ENCODE data around the gene ERICH3. TPM values are rescaled to one million over a fixed set of nuclear protein-coding genes. Genes with fewer than 3 reads are reported as not detected.

Gene ERICH3
- total and polyA plus RNA-seq, 9 donors: 0.05 to 10.9 (median 0.48) TPM

DNA sequence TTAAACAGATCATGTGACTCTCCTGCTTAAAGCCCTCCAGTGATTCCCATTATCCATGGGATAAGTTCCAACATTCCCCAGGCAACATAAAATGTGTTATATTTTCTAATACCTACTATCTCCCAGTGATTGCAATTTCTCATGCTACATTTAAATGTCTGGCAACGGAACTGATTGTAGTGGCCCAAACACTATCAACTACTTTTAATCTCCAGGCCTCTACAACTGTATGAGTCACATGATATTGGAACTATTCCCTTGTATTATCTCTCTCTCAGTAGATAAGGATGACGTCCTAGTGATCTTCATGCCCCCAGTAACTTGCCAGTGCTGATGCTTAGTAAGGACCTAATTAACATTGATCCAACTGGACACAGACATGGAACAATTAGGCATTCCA lies 49.9 kb downstream of the ERICH3 start:
- 52 to 60% (median 54%) methylated on average over 2 of the region's 2 CpGs for WGBS, 3 donors
- Histone ChIP-seq H3K36me3 (no peaks in the 10 kb centered on the region), H3K27me3 (no peaks in the 10 kb centered on the region), H3K4me1 (ENCODE audit: insufficient read depth) (no peaks in the 10 kb centered on the region), H3K9me3 (no peaks in the 10 kb centered on the region), H3K27ac (no peak overlapping the region), H3K4me3 (no peak overlapping the region)
- TF ChIP-seq POLR2A (IDR thresholded peaks at IDR 0.05) (no peak), EP300 (IDR thresholded peaks at IDR 0.05) (no peak)
- TF ChIP-seq, protein P1, sequence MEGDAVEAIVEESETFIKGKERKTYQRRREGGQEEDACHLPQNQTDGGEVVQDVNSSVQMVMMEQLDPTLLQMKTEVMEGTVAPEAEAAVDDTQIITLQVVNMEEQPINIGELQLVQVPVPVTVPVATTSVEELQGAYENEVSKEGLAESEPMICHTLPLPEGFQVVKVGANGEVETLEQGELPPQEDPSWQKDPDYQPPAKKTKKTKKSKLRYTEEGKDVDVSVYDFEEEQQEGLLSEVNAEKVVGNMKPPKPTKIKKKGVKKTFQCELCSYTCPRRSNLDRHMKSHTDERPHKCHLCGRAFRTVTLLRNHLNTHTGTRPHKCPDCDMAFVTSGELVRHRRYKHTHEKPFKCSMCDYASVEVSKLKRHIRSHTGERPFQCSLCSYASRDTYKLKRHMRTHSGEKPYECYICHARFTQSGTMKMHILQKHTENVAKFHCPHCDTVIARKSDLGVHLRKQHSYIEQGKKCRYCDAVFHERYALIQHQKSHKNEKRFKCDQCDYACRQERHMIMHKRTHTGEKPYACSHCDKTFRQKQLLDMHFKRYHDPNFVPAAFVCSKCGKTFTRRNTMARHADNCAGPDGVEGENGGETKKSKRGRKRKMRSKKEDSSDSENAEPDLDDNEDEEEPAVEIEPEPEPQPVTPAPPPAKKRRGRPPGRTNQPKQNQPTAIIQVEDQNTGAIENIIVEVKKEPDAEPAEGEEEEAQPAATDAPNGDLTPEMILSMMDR (IDR thresholded peaks at IDR 0.05): no peak
- intact Hi-C loops (cut with DNase I): no loop called here
- DNase-seq: no peak

DNA sequence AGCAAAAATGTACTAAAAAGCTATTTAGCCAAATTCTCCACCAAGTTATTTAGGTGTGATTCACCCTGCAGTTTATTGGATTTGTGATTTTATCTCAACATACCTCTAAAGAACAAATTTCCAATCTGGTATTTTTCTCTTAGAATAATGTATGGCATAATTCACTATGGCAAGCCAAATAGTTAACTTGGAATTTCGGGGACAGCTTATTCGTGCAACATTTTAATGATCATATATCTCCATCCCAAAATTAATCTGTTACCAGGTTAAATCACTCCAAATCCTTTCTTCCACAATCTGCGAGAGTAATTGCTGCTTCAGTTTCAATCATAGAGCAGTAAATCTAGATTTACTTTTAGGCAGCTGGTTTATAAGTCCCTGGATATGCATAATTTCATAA lies 53.4 kb downstream of the ERICH3 start:
- H3K36me3 ChIP-seq: no peaks in the 10 kb centered on the region
- 66 to 73% (median 68%) methylated on average over 3 of the region's 3 CpGs for WGBS, 3 donors
- H3K4me3 ChIP-seq: no peak overlapping the region
- DNase-seq: no peak
- intact Hi-C loops (cut with DNase I): no loop called here
- TF ChIP-seq, protein P1 (IDR thresholded peaks at IDR 0.05): no peak
- TF ChIP-seq EP300 (IDR thresholded peaks at IDR 0.05): no peak
- no peak for TF ChIP-seq POLR2A (IDR thresholded peaks at IDR 0.05)
- no peaks in the 10 kb centered on the region for H3K4me1 ChIP-seq (ENCODE audit: insufficient read depth)
- H3K27ac ChIP-seq: no peak overlapping the region
- no peaks in the 10 kb centered on the region for H3K27me3 ChIP-seq
- H3K9me3 ChIP-seq: no peaks in the 10 kb centered on the region

GRCh38 chr1:74618974-74619373 lies 54.6 kb downstream of the ERICH3 start:
- H3K27ac ChIP-seq: no peak overlapping the region
- no peaks in the 10 kb centered on the region for H3K27me3 ChIP-seq
- H3K36me3 ChIP-seq: no peaks in the 10 kb centered on the region
- intact Hi-C loops (cut with DNase I): no loop called here
- no peak for TF ChIP-seq POLR2A (IDR thresholded peaks at IDR 0.05)
- no peak for TF ChIP-seq EP300 (IDR thresholded peaks at IDR 0.05)
- TF ChIP-seq, protein P1 (IDR thresholded peaks at IDR 0.05): no peak
- no peaks in the 10 kb centered on the region for H3K4me1 ChIP-seq (ENCODE audit: insufficient read depth)
- no peaks in the 10 kb centered on the region for H3K9me3 ChIP-seq
- H3K4me3 ChIP-seq: no peak overlapping the region
- 44 to 84% (median 76%) methylated on average over 2 of the region's 2 CpGs for WGBS, 3 donors
- no peak for DNase-seq

- Histone ChIP-seq H3K4me1 (ENCODE audit: insufficient read depth) (no peaks in the 10 kb centered on the region), H3K36me3 (no peaks in the 10 kb centered on the region), H3K27me3 (no peaks in the 10 kb centered on the region), H3K4me3 (no peak overlapping the region), H3K27ac (no peak overlapping the region), H3K9me3 (no peaks in the 10 kb centered on the region)
- 82 to 91% (median 83%) methylated on average over 2 of the region's 2 CpGs for WGBS, 3 donors
- TF ChIP-seq EP300 (IDR thresholded peaks at IDR 0.05) (no peak), POLR2A (IDR thresholded peaks at IDR 0.05) (no peak)
- TF ChIP-seq, protein P1 (IDR thresholded peaks at IDR 0.05): no peak
- intact Hi-C loops (cut with DNase I): no loop called here
- no peak for DNase-seq
Measured at GRCh38 chr1:74613894-74614293, 59.7 kb downstream of the ERICH3 start.

DNA sequence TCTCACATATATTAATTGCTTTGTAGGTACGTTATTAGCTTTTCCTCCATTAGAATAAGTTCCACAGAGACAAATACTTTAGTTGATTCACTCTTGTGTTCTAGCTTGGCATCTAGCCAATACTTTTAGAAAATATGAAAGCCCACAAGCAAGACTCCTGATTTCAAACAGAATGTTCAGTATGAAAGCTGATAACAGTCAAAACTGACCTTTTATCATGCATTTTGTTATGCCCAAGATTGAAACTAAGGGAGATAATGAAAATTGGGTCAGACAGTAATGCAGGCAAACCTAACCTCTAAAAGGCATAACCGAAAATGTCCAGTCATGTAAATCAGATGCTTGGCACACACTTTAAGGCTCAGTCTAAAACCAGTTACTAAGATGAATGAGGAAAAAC lies 61.7 kb downstream of the ERICH3 start:
- H3K27ac ChIP-seq: no peak overlapping the region
- TF ChIP-seq POLR2A (IDR thresholded peaks at IDR 0.05) (no peak), EP300 (IDR thresholded peaks at IDR 0.05) (no peak)
- TF ChIP-seq, protein P1 (IDR thresholded peaks at IDR 0.05): no peak
- H3K27me3 ChIP-seq: no peaks in the 10 kb centered on the region
- H3K4me1 ChIP-seq (ENCODE audit: insufficient read depth): no peaks in the 10 kb centered on the region
- intact Hi-C loops (cut with DNase I): no loop called here
- 11 to 25% (median 12%) methylated on average over 2 of the region's 2 CpGs for WGBS, 3 donors
- no peaks in the 10 kb centered on the region for H3K9me3 ChIP-seq
- H3K4me3 ChIP-seq: no peak overlapping the region
- no peak for DNase-seq
- H3K36me3 ChIP-seq: no peaks in the 10 kb centered on the region

Measured in ovary (tissue), 9 donors.